GM12878 (cell line): Measurements from ENCODE around the gene CYTH2.

Source experiments
- ESRRA ChIP-seq: IDR thresholded peaks from 2 replicates; pipeline ENCODE4 v1.6.1; 2012; ENCODE audit warnings: mild to moderate bottlenecking, low read length, improper control_type of control experiment
- EZH2 ChIP-seq: IDR thresholded peaks from 2 replicates; pipeline ENCODE4 v1.6.1; 2012; ENCODE audit warnings: low read depth, mild to moderate bottlenecking, control low read depth, inconsistent platforms, low read length, borderline replicate concordance; ENCODE audit not compliant: control insufficient read depth
- IRF3 ChIP-seq: fragments of 450-650 bp; IDR thresholded peaks from 2 replicates; pipeline ENCODE4 v1.6.1; 2014; ENCODE audit warnings: mild to moderate bottlenecking
- MYC ChIP-seq: IDR thresholded peaks from 2 replicates; pipeline ENCODE4 v1.6.1; 2011; ENCODE audit warnings: mild to moderate bottlenecking, low read length, moderate library complexity, inconsistent platforms; ENCODE audit not compliant: insufficient read depth, insufficient replicate concordance, insufficient read length, severe bottlenecking
- POLR2A ChIP-seq: IDR thresholded peaks from 2 replicates; pipeline ENCODE4 v1.6.1; 2011; ENCODE audit warnings: low read depth, mild to moderate bottlenecking, low read length
- SMC3 ChIP-seq: IDR thresholded peaks from 2 replicates; pipeline ENCODE4 v1.6.1; 2011; ENCODE audit warnings: low read length, improper control_type of control experiment, borderline replicate concordance
- SP1 ChIP-seq: IDR thresholded peaks from one replicate; pipeline ENCODE4 v1.6.1; 2011; ENCODE audit warnings: low read depth, low read length
- YY1 ChIP-seq: IDR thresholded peaks from 2 replicates; pipeline ENCODE4 v1.6.1; 2011; ENCODE audit warnings: low read depth, mild to moderate bottlenecking, low read length
- TF ChIP-seq, protein P1 (sequence below): IDR thresholded peaks from 2 replicates; pipeline ENCODE4 v1.6.1; 2011; ENCODE audit warnings: mild to moderate bottlenecking, low read depth, low read length, moderate library complexity; ENCODE audit not compliant: insufficient replicate concordance
- TF ChIP-seq, protein P2 (sequence below): IDR thresholded peaks from 2 replicates; pipeline ENCODE4 v1.6.1; 2011; ENCODE audit warnings: low read depth, low read length, improper control_type of control experiment, borderline replicate concordance
- TF ChIP-seq, protein P3 (sequence below): fragments of 450-650 bp; IDR thresholded peaks from 2 replicates; pipeline ENCODE4 v1.6.1; 2017; ENCODE audit warnings: mild to moderate bottlenecking

DNA sequence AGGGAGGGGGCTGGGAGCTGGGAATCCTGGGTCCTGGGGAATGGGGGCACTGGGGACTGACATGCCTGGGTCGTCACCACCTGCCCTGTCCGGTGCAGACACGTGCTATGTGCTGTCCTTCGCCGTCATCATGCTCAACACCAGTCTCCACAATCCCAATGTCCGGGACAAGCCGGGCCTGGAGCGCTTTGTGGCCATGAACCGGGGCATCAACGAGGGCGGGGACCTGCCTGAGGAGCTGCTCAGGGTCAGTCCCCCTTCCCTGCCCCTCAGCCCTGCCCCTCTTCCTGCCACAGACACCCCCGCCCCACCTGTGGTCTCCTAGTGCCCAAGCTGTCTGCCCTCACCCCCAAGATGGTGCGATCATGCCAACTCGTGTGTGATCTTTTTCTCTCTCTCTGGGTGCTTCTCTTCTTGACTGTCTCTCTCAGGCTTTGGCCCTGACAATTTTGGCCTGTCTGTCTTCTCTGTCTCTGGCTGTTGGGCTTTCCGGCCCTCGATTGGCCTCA is 5.0 kb downstream of the CYTH2 start:
- TF ChIP-seq YY1 (no peak), MYC (no peak), SMC3 (no peak), IRF3 (no peak), EZH2 (no peak), ESRRA (no peak), POLR2A (no peak), SP1 (no peak)
- TF ChIP-seq, protein P1, sequence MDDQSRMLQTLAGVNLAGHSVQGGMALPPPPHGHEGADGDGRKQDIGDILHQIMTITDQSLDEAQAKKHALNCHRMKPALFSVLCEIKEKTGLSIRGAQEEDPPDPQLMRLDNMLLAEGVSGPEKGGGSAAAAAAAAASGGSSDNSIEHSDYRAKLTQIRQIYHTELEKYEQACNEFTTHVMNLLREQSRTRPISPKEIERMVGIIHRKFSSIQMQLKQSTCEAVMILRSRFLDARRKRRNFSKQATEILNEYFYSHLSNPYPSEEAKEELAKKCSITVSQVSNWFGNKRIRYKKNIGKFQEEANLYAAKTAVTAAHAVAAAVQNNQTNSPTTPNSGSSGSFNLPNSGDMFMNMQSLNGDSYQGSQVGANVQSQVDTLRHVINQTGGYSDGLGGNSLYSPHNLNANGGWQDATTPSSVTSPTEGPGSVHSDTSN = no peak
- TF ChIP-seq, protein P2, sequence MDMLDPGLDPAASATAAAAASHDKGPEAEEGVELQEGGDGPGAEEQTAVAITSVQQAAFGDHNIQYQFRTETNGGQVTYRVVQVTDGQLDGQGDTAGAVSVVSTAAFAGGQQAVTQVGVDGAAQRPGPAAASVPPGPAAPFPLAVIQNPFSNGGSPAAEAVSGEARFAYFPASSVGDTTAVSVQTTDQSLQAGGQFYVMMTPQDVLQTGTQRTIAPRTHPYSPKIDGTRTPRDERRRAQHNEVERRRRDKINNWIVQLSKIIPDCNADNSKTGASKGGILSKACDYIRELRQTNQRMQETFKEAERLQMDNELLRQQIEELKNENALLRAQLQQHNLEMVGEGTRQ = no peak
- TF ChIP-seq, protein P3, sequence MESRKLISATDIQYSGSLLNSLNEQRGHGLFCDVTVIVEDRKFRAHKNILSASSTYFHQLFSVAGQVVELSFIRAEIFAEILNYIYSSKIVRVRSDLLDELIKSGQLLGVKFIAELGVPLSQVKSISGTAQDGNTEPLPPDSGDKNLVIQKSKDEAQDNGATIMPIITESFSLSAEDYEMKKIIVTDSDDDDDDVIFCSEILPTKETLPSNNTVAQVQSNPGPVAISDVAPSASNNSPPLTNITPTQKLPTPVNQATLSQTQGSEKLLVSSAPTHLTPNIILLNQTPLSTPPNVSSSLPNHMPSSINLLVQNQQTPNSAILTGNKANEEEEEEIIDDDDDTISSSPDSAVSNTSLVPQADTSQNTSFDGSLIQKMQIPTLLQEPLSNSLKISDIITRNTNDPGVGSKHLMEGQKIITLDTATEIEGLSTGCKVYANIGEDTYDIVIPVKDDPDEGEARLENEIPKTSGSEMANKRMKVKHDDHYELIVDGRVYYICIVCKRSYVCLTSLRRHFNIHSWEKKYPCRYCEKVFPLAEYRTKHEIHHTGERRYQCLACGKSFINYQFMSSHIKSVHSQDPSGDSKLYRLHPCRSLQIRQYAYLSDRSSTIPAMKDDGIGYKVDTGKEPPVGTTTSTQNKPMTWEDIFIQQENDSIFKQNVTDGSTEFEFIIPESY = no peak
